B cell (primary cell): Measurements from ENCODE around the gene SRCAP. TPM values are rescaled to one million over a fixed set of nuclear protein-coding genes. Genes with fewer than 3 reads are reported as not detected.

Source experiments
- ATAC-seq: fragments of 200-7000 bp; cut with Tn5 transposase; one replicate; pipeline ENCODE4 v1.10.0; 2021; ENCODE audit warnings: low read depth, mild to moderate bottlenecking, moderate number of reproducible peaks, moderate library complexity
- CTCF ChIA-PET: fragments of 350-600 bp; sonication (Branson Sonifier 250); formaldehyde crosslinking; loops from one replicate; lab custom pipeline; 2021; ENCODE audit warnings: antibody characterized with exemption, inconsistent platforms; lab: Charles Lee
- POLR2A ChIA-PET: fragments of 350-600 bp; sonication (Branson Sonifier 250); formaldehyde crosslinking; loops from one replicate; lab custom pipeline; 2021; ENCODE audit warnings: antibody characterized with exemption; lab: Charles Lee
- DNase-seq: peaks from one replicate; pipeline ENCODE4 v3.0.0; 2013
- H2AFZ ChIP-seq: 2 replicates; pipeline ENCODE4 v1.6.1; 2012; ENCODE audit warnings: mild to moderate bottlenecking, low read depth, low read length; ENCODE audit not compliant: insufficient read depth, poor library complexity, severe bottlenecking
- H3K27ac ChIP-seq, 2 donors: 1 replicate in 1 of 2; 2 replicates in 1 of 2; pipeline ENCODE4 v1.5.1; 2012 to 2013; ENCODE audit warnings: low read length in 2 of 2, mild to moderate bottlenecking in 2 of 2, moderate library complexity in 1 of 2
- H3K27me3 ChIP-seq, 4 experiments: fragments of 200-600 bp in 1 of 4; sonication (generic) in 1 of 4; replicated peaks in 1 of 4; 1 replicate in 2 of 4; 2 replicates in 2 of 4; pipeline versions ENCODE4 v1.6.1 to v1.7.0; 2013 to 2016; ENCODE audit warnings: low read length in 3 of 4, mild to moderate bottlenecking in 2 of 4, mixed read lengths in 1 of 4, moderate library complexity in 1 of 4; ENCODE audit not compliant: insufficient read depth in 4 of 4, control insufficient read depth in 3 of 4; ENCODE audit errors: control extremely low read depth in 1 of 4
- H3K36me3 ChIP-seq, 2 experiments: replicated peaks in 1 of 2; 1 replicate in 1 of 2; 2 replicates in 1 of 2; pipeline versions ENCODE4 v1.6.1 to v1.7.1; 2013; ENCODE audit warnings: low read length in 1 of 2; ENCODE audit not compliant: insufficient read depth in 2 of 2, control insufficient read depth in 1 of 2; ENCODE audit errors: control extremely low read depth in 1 of 2, extremely low read depth in 1 of 2
- H3K4me1 ChIP-seq, 2 donors: fragments of 200-600 bp in 1 of 2; sonication (generic) in 1 of 2; 1 replicate in 1 of 2; 2 replicates in 1 of 2; pipeline versions ENCODE4 v1.5.1 to v1.6.1; 2013 to 2017; ENCODE audit warnings: low read length in 2 of 2; ENCODE audit not compliant: control insufficient read depth in 2 of 2, insufficient read depth in 2 of 2
- H3K4me2 ChIP-seq: replicated peaks from 2 replicates; pipeline ENCODE3; 2012; ENCODE audit warnings: mild to moderate bottlenecking, low read depth, low read length; ENCODE audit not compliant: poor library complexity, severe bottlenecking
- H3K4me3 ChIP-seq, 5 experiments: fragments of 200-600 bp in 1 of 5; sonication (generic) in 1 of 5; 1 replicate in 3 of 5; 2 replicates in 2 of 5; pipeline versions ENCODE4 v1.5.1 to v1.7.0; 2011 to 2016; ENCODE audit warnings: low read length in 4 of 5, mild to moderate bottlenecking in 4 of 5, low read depth in 2 of 5, control low read depth in 1 of 5, moderate library complexity in 1 of 5; ENCODE audit not compliant: insufficient read depth in 1 of 5; ENCODE audit errors: control extremely low read depth in 1 of 5, extremely low read depth in 1 of 5
- H3K79me2 ChIP-seq: fragments of 200-600 bp; sonication (generic); one replicate; pipeline ENCODE4 v1.6.0; 2016; ENCODE audit warnings: low read length; ENCODE audit not compliant: control insufficient read depth, insufficient read depth
- H3K9ac ChIP-seq: fragments of 200-600 bp; sonication (generic); 2 replicates; pipeline ENCODE4 v1.6.1; 2017; ENCODE audit warnings: mild to moderate bottlenecking, low read length, moderate library complexity
- H3K9me3 ChIP-seq, 3 donors: one replicate each; pipeline versions ENCODE4 v1.6.1 to v1.7.1; 2013; ENCODE audit warnings: low read length in 2 of 3; ENCODE audit not compliant: control insufficient read depth in 2 of 3, insufficient read depth in 1 of 3; ENCODE audit errors: control extremely low read depth in 1 of 3
- H4K20me1 ChIP-seq: 2 replicates; pipeline ENCODE4 v1.6.0; 2012; ENCODE audit warnings: mild to moderate bottlenecking, low read length; ENCODE audit not compliant: insufficient read depth, control insufficient read depth, poor library complexity, severe bottlenecking
- H3K27ac Mint-ChIP-seq: one replicate; pipeline ENCODE4 v1.8.0; 2021; ENCODE audit warnings: mixed read lengths
- H3K27me3 Mint-ChIP-seq: one replicate; pipeline ENCODE4 v1.8.0; 2021; ENCODE audit warnings: mixed read lengths
- H3K4me1 Mint-ChIP-seq: one replicate; pipeline ENCODE4 v1.8.0; 2021; ENCODE audit warnings: mixed read lengths
- H3K4me3 Mint-ChIP-seq: one replicate; pipeline ENCODE4 v1.8.0; 2021; ENCODE audit warnings: mixed read lengths
- H3K9me3 Mint-ChIP-seq: one replicate; pipeline ENCODE4 v1.8.0; 2022; ENCODE audit warnings: mixed read lengths; ENCODE audit not compliant: insufficient read depth
- EZH2 ChIP-seq: IDR thresholded peaks from 2 replicates; pipeline ENCODE4 v1.6.1; 2012; ENCODE audit warnings: borderline replicate concordance, low read depth, mild to moderate bottlenecking, moderate library complexity, low read length; ENCODE audit not compliant: insufficient read depth, poor library complexity, severe bottlenecking
- WGBS: methylation state at CpG from one replicate; pipeline ENCODE4 v1.1.5; 2013; ENCODE audit warnings: missing lambda C conversion rate; ENCODE audit not compliant: insufficient coverage; 5-methylcytosine and 5-hydroxymethylcytosine counted together
- intact Hi-C: fragments of 100-400 bp; cut with micrococcal nuclease; formaldehyde crosslinking; loops from one replicate; pipeline ENCODE4 v1.10.0; 2022
- polyA plus RNA-seq: library from polyadenylated mRNA; depleted of rRNA; stranded (reverse); fragments of >200 nt; gene quantifications from 2 replicates; pipeline ENCODE4 v1.2.3, GENCODE V29; 2012
- total RNA-seq, 2 donors: library from RNA; stranded (reverse); fragments of 120-200 nt in 1 of 2; gene quantifications; 1 replicate in 1 of 2; 2 replicates in 1 of 2; pipeline versions ENCODE4 v1.2.3 to v1.2.4, GENCODE V29; 2013 to 2022
- TF ChIP-seq, protein P1 (sequence below): fragments of 200-600 bp; IDR thresholded peaks from one replicate; pipeline ENCODE4 v1.8.0; 2022; ENCODE audit warnings: antibody characterized with exemption, mild to moderate bottlenecking

The SRCAP gene
- total and polyA plus RNA-seq, 2 donors (not counting 1 experiment from before 2014, with no cell fraction given): 20.9 to 145 TPM

- ATAC-seq (no peak), DNase-seq (no peak)
- no peak overlapping the region for H3K27ac ChIP-seq
- H4K20me1 ChIP-seq: peaks cover 97% of the 10 kb centered on the region
- H3K27me3 Mint-ChIP-seq: no peaks in the 10 kb centered on the region
- peaks cover 28% of the 10 kb centered on the region for H3K4me1 Mint-ChIP-seq
- peaks cover 14 to 27% of the 10 kb centered on the region in 2 donors for H3K4me1 ChIP-seq
- no peak for TF ChIP-seq EZH2
- TF ChIP-seq, protein P1, sequence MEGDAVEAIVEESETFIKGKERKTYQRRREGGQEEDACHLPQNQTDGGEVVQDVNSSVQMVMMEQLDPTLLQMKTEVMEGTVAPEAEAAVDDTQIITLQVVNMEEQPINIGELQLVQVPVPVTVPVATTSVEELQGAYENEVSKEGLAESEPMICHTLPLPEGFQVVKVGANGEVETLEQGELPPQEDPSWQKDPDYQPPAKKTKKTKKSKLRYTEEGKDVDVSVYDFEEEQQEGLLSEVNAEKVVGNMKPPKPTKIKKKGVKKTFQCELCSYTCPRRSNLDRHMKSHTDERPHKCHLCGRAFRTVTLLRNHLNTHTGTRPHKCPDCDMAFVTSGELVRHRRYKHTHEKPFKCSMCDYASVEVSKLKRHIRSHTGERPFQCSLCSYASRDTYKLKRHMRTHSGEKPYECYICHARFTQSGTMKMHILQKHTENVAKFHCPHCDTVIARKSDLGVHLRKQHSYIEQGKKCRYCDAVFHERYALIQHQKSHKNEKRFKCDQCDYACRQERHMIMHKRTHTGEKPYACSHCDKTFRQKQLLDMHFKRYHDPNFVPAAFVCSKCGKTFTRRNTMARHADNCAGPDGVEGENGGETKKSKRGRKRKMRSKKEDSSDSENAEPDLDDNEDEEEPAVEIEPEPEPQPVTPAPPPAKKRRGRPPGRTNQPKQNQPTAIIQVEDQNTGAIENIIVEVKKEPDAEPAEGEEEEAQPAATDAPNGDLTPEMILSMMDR: no peak
- H3K79me2 ChIP-seq: peaks cover 38% of the 10 kb centered on the region
- H3K9me3 ChIP-seq: no peaks in the 10 kb centered on the region
- no peak overlapping the region for H3K9ac ChIP-seq
- WGBS: 100% methylated on average over 4 of the region's 4 CpGs
- intact Hi-C loops: no loop called here
- no peaks in the 10 kb centered on the region for H3K27me3 ChIP-seq
- H3K9me3 Mint-ChIP-seq: no peaks in the 10 kb centered on the region
- no peak overlapping the region for H2AFZ ChIP-seq
- H3K4me3 Mint-ChIP-seq: no peak overlapping the region
- ChIA-PET CTCF (interaction anchor here (0.8 to 1.5 kb wide), 2 partner anchors 15 to 28 kb away, joined by 3 to 7 read pairs; partner anchors contain the start of gene PRR14), POLR2A (no interaction called here)
- H3K4me2 ChIP-seq: no peak overlapping the region
- peaks cover 3 to 94% of the 10 kb centered on the region in 2 experiments for H3K36me3 ChIP-seq
- no peak overlapping the region for H3K4me3 ChIP-seq
- no peak overlapping the region for H3K27ac Mint-ChIP-seq
Measured at GRCh38 chr16:30665830-30666190, 33.2 kb upstream of the SRCAP start.

- ChIA-PET POLR2A (interaction anchor here (0.6 kb wide), 1 partner anchor 82 kb away, joined by 3 read pairs; no protein-coding TSS in a partner anchor), CTCF (no interaction called here)
- intact Hi-C loops: no loop called here
- peaks cover 20% of the 10 kb centered on the region for H3K4me1 Mint-ChIP-seq
- Histone ChIP-seq H3K9me3 (no peaks in the 10 kb centered on the region), H3K36me3 (peaks cover 3 to 87% of the 10 kb centered on the region in 2 experiments), H3K27ac (no peak overlapping the region), H3K4me2 (no peak overlapping the region), H3K4me1 (peaks cover 6 to 19% of the 10 kb centered on the region in 2 donors), H3K9ac (no peak overlapping the region), H2AFZ (no peak overlapping the region), H3K79me2 (peaks cover 29% of the 10 kb centered on the region), H4K20me1 (peaks cover 88% of the 10 kb centered on the region), H3K27me3 (no peaks in the 10 kb centered on the region), H3K4me3 (no peak overlapping the region)
- H3K27ac Mint-ChIP-seq: no peak overlapping the region
- H3K9me3 Mint-ChIP-seq: no peaks in the 10 kb centered on the region
- WGBS: 100% methylated on average over 2 of the region's 7 CpGs
- ATAC-seq (no peak), DNase-seq (no peak)
- no peak overlapping the region for H3K4me3 Mint-ChIP-seq
- H3K27me3 Mint-ChIP-seq: no peaks in the 10 kb centered on the region
- TF ChIP-seq, protein P1: no peak
- no peak for TF ChIP-seq EZH2
Measured at GRCh38 chr16:30666681-30667080, 32.3 kb upstream of the SRCAP start.
